IMR-90 (cell line): ENCODE measurements around the gene CD82. TPM values are rescaled to one million over a fixed set of nuclear protein-coding genes. Genes with fewer than 3 reads are reported as not detected.

Experiments
- ATAC-seq: fragments of 200-7000 bp; cut with Tn5 transposase; 2 replicates; pipeline ENCODE4 v1.9.1; 2020; ENCODE audit warnings: low read depth, mild to moderate bottlenecking, moderate library complexity
- BruUV-seq: library from RNA; stranded (reverse); fragments of 400-500 nt; replicated peaks from 2 replicates; lab custom pipeline; 2021; lab: Mats Ljungman, UMichigan
- CTCF ChIA-PET: fragments of 300-600 bp; formaldehyde crosslinking; extraction: SDS; loops from one replicate; lab custom pipeline; 2021; ENCODE audit warnings: antibody characterized with exemption; lab: Yijun Ruan, JAX
- POLR2A ChIA-PET: fragments of 300-600 bp; sonication (Branson Sonifier 250); formaldehyde crosslinking; loops from one replicate; lab custom pipeline; 2022; ENCODE audit warnings: antibody characterized with exemption; ENCODE audit not compliant: unreplicated experiment; lab: Charles Lee
- DNase-seq: peaks from one replicate; pipeline ENCODE4 v3.0.0; 2013
- H2AFZ ChIP-seq: replicated peaks from 2 replicates; pipeline ENCODE3; 2013; ENCODE audit warnings: low read length, mild to moderate bottlenecking; ENCODE audit not compliant: poor library complexity
- H2AK5ac ChIP-seq: 2 replicates; pipeline ENCODE4 v1.6.1; 2013; ENCODE audit warnings: low read depth, low read length, inconsistent platforms
- H2AK9ac ChIP-seq: replicated peaks from 2 replicates; pipeline ENCODE3; 2013; ENCODE audit warnings: mild to moderate bottlenecking, low read depth, low read length, moderate library complexity; ENCODE audit not compliant: poor library complexity
- H2BK120ac ChIP-seq: 2 replicates; pipeline ENCODE4 v1.6.1; 2013; ENCODE audit warnings: low read depth, low read length, inconsistent platforms
- H2BK15ac ChIP-seq: 3 replicates; pipeline ENCODE4 v1.6.1; 2013; ENCODE audit warnings: low read depth, low read length, inconsistent platforms
- H2BK20ac ChIP-seq: 2 replicates; pipeline ENCODE4 v1.6.1; 2013; ENCODE audit warnings: low read depth, mild to moderate bottlenecking, inconsistent platforms, low read length, moderate library complexity
- H2BK5ac ChIP-seq: 2 replicates; pipeline ENCODE4 v1.6.1; 2013; ENCODE audit warnings: mild to moderate bottlenecking, low read depth, low read length, inconsistent platforms; ENCODE audit not compliant: poor library complexity, severe bottlenecking
- H3K14ac ChIP-seq: replicated peaks from 2 replicates; pipeline ENCODE4 v1.6.1; 2013; ENCODE audit warnings: low read depth, low read length, inconsistent platforms
- H3K18ac ChIP-seq: 2 replicates; pipeline ENCODE4 v1.6.1; 2013; ENCODE audit warnings: low read depth, low read length, control low read depth
- H3K23ac ChIP-seq: 2 replicates; pipeline ENCODE4 v1.6.1; 2013; ENCODE audit warnings: low read depth, low read length, inconsistent platforms
- H3K27ac ChIP-seq: 2 replicates; pipeline ENCODE4 v1.5.1; 2013; ENCODE audit warnings: mild to moderate bottlenecking, control low read depth, low read length; ENCODE audit not compliant: insufficient read depth
- H3K27me3 ChIP-seq: 2 replicates; pipeline ENCODE4 v1.6.1; 2013; ENCODE audit warnings: low read length; ENCODE audit not compliant: control insufficient read depth, insufficient read depth
- H3K36me3 ChIP-seq: 2 replicates; pipeline ENCODE4 v1.6.1; 2013; ENCODE audit warnings: low read length, mixed read lengths; ENCODE audit not compliant: control insufficient read depth, insufficient read depth
- H3K4ac ChIP-seq: 2 replicates; pipeline ENCODE4 v1.6.1; 2013; ENCODE audit warnings: low read depth, low read length, inconsistent platforms
- H3K4me1 ChIP-seq: 2 replicates; pipeline ENCODE4 v1.6.1; 2013; ENCODE audit warnings: low read length, mixed read lengths; ENCODE audit not compliant: control insufficient read depth, insufficient read depth
- H3K4me2 ChIP-seq: 2 replicates; pipeline ENCODE4 v1.6.1; 2013; ENCODE audit warnings: low read depth, mild to moderate bottlenecking, control low read depth, low read length, moderate library complexity
- H3K4me3 ChIP-seq: 2 replicates; pipeline ENCODE4 v1.5.1; 2013; ENCODE audit warnings: low read depth, mild to moderate bottlenecking, control low read depth, low read length, moderate library complexity; ENCODE audit not compliant: insufficient read depth
- H3K56ac ChIP-seq: 2 replicates; pipeline ENCODE4 v1.6.1; 2013; ENCODE audit warnings: low read length, inconsistent platforms; ENCODE audit not compliant: insufficient read depth; ENCODE audit errors: extremely low read depth
- H3K79me1 ChIP-seq, 2 experiments: 2 replicates each; pipeline ENCODE4 v1.6.1; 2013; ENCODE audit warnings: low read length in 2 of 2, inconsistent platforms in 1 of 2, low read depth in 1 of 2
- H3K9ac ChIP-seq: 2 replicates; pipeline ENCODE4 v1.6.1; 2013; ENCODE audit warnings: low read depth, low read length, control low read depth
- H3K9me1 ChIP-seq: 2 replicates; pipeline ENCODE4 v1.6.1; 2013; ENCODE audit warnings: low read length, inconsistent platforms; ENCODE audit not compliant: insufficient read depth
- H3K9me3 ChIP-seq: 2 replicates; pipeline ENCODE4 v1.6.1; 2013; ENCODE audit warnings: low read length; ENCODE audit not compliant: control insufficient read depth, insufficient read depth
- H4K20me1 ChIP-seq: 2 replicates; pipeline ENCODE4 v1.6.1; 2013; ENCODE audit warnings: low read length, inconsistent platforms; ENCODE audit not compliant: insufficient read depth
- H4K5ac ChIP-seq: 2 replicates; pipeline ENCODE4 v1.6.1; 2013; ENCODE audit warnings: mild to moderate bottlenecking, low read depth, low read length, control low read depth
- H4K8ac ChIP-seq, 2 experiments: 2 replicates each; pipeline ENCODE4 v1.6.1; 2013; ENCODE audit warnings: low read depth in 2 of 2, low read length in 2 of 2, control low read depth in 1 of 2, inconsistent platforms in 1 of 2
- H4K91ac ChIP-seq: 2 replicates; pipeline ENCODE4 v1.6.1; 2013; ENCODE audit warnings: low read depth, low read length, inconsistent platforms; ENCODE audit not compliant: insufficient read depth
- BHLHE40 ChIP-seq: fragments of 150-350 bp; IDR thresholded peaks from 2 replicates; pipeline ENCODE4 v1.6.1; 2016; ENCODE audit warnings: mild to moderate bottlenecking, low read depth, low read length
- CEBPB ChIP-seq: IDR thresholded peaks from 2 replicates; pipeline ENCODE4 v1.6.1; 2012; ENCODE audit warnings: low read depth, low read length, improper control_type of control experiment
- CHD1 ChIP-seq: IDR thresholded peaks from 2 replicates; pipeline ENCODE4 v1.6.1; 2012; ENCODE audit warnings: low read depth, low read length, improper control_type of control experiment
- FOS ChIP-seq: fragments of 150-350 bp; IDR thresholded peaks from 2 replicates; pipeline ENCODE4 v1.6.1; 2016; ENCODE audit warnings: low read depth, low read length
- MAFK ChIP-seq: IDR thresholded peaks from 2 replicates; pipeline ENCODE4 v1.6.1; 2012; ENCODE audit warnings: low read depth, low read length, improper control_type of control experiment
- MAZ ChIP-seq: IDR thresholded peaks from 2 replicates; pipeline ENCODE4 v1.6.1; 2012; ENCODE audit warnings: low read depth, mild to moderate bottlenecking, low read length, improper control_type of control experiment, moderate library complexity, borderline replicate concordance
- NFE2L2 ChIP-seq: fragments of 150-350 bp; IDR thresholded peaks from 2 replicates; pipeline ENCODE4 v1.6.1; 2016; ENCODE audit warnings: low read depth, mild to moderate bottlenecking, low read length
- POLR2A ChIP-seq: IDR thresholded peaks from 2 replicates; pipeline ENCODE4 v1.6.1; 2012; ENCODE audit warnings: mild to moderate bottlenecking, low read depth, low read length
- RAD21 ChIP-seq: IDR thresholded peaks from 2 replicates; pipeline ENCODE4 v1.6.1; 2012; ENCODE audit warnings: low read length, improper control_type of control experiment
- RCOR1 ChIP-seq: IDR thresholded peaks from 2 replicates; pipeline ENCODE4 v1.6.1; 2012; ENCODE audit warnings: mild to moderate bottlenecking, low read length, improper control_type of control experiment; ENCODE audit not compliant: insufficient replicate concordance
- WGBS, 2 experiments: methylation state at CpG; one replicate each; pipeline versions ENCODE4 v1.1.5 to v1.1.7; 2013; ENCODE audit warnings: missing lambda C conversion rate in 2 of 2; ENCODE audit not compliant: insufficient read length in 1 of 2; ENCODE audit errors: extremely low coverage in 2 of 2; 5-methylcytosine and 5-hydroxymethylcytosine counted together
- dilution Hi-C: fragments of 300-500 bp; cut with HindIII; formaldehyde crosslinking; loops from one replicate; pipeline ENCODE4 v1.14.3; 2018; ENCODE audit warnings: low sequenced_read_pairs; ENCODE audit not compliant: unreplicated experiment
- in situ Hi-C: fragments of 300-500 bp; cut with MboI; formaldehyde crosslinking; loops from 3 replicates; pipeline ENCODE4 v1.14.3; 2019; ENCODE audit warnings: low sequenced_read_pairs, inconsistent platforms, mixed read lengths
- intact Hi-C: fragments of 100-400 bp; cut with micrococcal nuclease; formaldehyde crosslinking; loops from 2 replicates; pipeline ENCODE4 v1.10.0; 2022
- polyA plus RNA-seq, 3 experiments: library from polyadenylated mRNA; depleted of rRNA; stranded (reverse); fragments of >200 nt; gene quantifications; 2 replicates each; pipeline ENCODE4 v1.2.3, GENCODE V29; 2012; ENCODE audit warnings: low replicate concordance in 1 of 3
- total RNA-seq: library from RNA; depleted of rRNA; stranded (reverse); fragments of >200 nt; gene quantifications from 2 replicates; pipeline ENCODE4 v1.2.3, GENCODE V29; 2012
- TF ChIP-seq, protein P1 (sequence below): fragments of 150-350 bp; IDR thresholded peaks from 2 replicates; pipeline ENCODE4 v1.6.1; 2017; ENCODE audit warnings: mild to moderate bottlenecking, antibody characterized with exemption, low read length, low read depth
- TF ChIP-seq, protein P2 (sequence below): fragments of 150-350 bp; IDR thresholded peaks from 2 replicates; pipeline ENCODE4 v1.6.1; 2016; ENCODE audit warnings: low read depth, mild to moderate bottlenecking, low read length, moderate library complexity, borderline replicate concordance

CD82 gene
- total and polyA plus RNA-seq, 2 of the 4 experiments (the other 2 are of a cell fraction): 32.8 to 49.4 TPM

DNA sequence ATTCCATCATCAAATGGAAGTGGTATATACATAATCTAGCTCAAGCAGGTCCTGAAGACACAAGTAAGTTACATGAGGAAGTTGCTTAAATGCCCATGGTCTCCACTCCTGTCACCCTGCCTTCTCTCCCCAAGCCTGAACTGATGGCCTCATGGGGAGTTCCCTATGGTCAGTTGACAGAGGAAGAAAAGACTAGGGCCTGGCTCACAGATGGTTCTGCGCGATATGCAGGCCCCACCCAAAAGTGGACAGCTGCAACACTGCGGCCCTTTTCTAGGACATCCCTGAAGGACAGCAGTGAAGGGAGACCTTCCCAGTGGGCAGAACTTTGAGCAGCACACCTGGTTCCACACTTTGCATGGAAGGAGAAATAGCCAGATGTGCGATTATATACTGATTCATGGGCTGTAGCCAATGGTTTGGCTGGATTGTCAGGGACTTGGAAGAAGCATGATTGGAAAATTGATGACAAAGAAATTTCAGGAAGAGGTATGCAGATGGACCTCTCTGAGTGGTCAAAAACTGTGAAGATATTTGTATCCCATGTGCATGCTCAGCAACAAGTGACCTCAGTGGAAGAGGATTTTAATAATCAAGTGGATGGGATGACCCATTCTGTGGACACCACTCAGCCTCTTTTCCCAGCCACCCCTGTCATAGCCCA is 17.3 kb upstream of the CD82 start:
- dilution Hi-C loops: no loop called here
- WGBS, 2 experiments: 13% methylated on average over 1 of the region's 4 CpGs; no CpG with 5 or more reads in 1 of the 2 experiments
- H3K9me1 ChIP-seq: no peaks in the 10 kb centered on the region

More for the DNA sequence above, 17.3 kb upstream of the CD82 start:
- no peak for DNase-seq
- no peak overlapping the region for H3K4ac ChIP-seq
- no TSS peak for BruUV-seq
- ATAC-seq: no peak
- no peak overlapping the region for H3K14ac ChIP-seq
- H3K4me1 ChIP-seq: no peaks in the 10 kb centered on the region
- no peaks in the 10 kb centered on the region for H3K36me3 ChIP-seq
- no peak overlapping the region for H3K56ac ChIP-seq
- no peak overlapping the region for H3K9ac ChIP-seq
- no peak overlapping the region for H2AK5ac ChIP-seq
- in situ Hi-C loops: no loop called here
- intact Hi-C loops: no loop called here
- H2BK20ac ChIP-seq: no peak overlapping the region
- no peak overlapping the region for H3K4me2 ChIP-seq
- H3K9me3 ChIP-seq: peaks cover 6% of the 10 kb centered on the region
- H4K5ac ChIP-seq: no peak overlapping the region
- H2BK5ac ChIP-seq: no peak overlapping the region
- peaks cover 5% of the 10 kb centered on the region; the same call in 1 of the 2 replicates for H3K27me3 ChIP-seq
- H3K79me1 ChIP-seq: no peaks in the 10 kb centered on the region
- ChIA-PET POLR2A (no interaction called here), CTCF (no interaction called here)
- no peak overlapping the region for H3K4me3 ChIP-seq
- H2BK120ac ChIP-seq: no peak overlapping the region
- no peak overlapping the region for H3K18ac ChIP-seq
- H4K8ac ChIP-seq: no peak overlapping the region
- H3K23ac ChIP-seq: no peak overlapping the region
- H4K91ac ChIP-seq: no peak overlapping the region
- no peak overlapping the region for H2BK15ac ChIP-seq
- no peaks in the 10 kb centered on the region for H4K20me1 ChIP-seq
- no peak overlapping the region for H2AFZ ChIP-seq
- TF ChIP-seq, protein P1, sequence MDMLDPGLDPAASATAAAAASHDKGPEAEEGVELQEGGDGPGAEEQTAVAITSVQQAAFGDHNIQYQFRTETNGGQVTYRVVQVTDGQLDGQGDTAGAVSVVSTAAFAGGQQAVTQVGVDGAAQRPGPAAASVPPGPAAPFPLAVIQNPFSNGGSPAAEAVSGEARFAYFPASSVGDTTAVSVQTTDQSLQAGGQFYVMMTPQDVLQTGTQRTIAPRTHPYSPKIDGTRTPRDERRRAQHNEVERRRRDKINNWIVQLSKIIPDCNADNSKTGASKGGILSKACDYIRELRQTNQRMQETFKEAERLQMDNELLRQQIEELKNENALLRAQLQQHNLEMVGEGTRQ: no peak
- TF ChIP-seq NFE2L2 (no peak), FOS (no peak), CHD1 (no peak), MAZ (no peak), CEBPB (no peak), MAFK (no peak), POLR2A (no peak), BHLHE40 (no peak), RAD21 (no peak), RCOR1 (no peak)
- TF ChIP-seq, protein P2, sequence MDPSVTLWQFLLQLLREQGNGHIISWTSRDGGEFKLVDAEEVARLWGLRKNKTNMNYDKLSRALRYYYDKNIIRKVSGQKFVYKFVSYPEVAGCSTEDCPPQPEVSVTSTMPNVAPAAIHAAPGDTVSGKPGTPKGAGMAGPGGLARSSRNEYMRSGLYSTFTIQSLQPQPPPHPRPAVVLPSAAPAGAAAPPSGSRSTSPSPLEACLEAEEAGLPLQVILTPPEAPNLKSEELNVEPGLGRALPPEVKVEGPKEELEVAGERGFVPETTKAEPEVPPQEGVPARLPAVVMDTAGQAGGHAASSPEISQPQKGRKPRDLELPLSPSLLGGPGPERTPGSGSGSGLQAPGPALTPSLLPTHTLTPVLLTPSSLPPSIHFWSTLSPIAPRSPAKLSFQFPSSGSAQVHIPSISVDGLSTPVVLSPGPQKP: no peak
- H2AK9ac ChIP-seq: no peak overlapping the region
- no peak overlapping the region for H3K27ac ChIP-seq
